Uterus (tissue), 4 donors: Measurements from ENCODE around the gene GNB5. TPM values are rescaled to one million over a fixed set of nuclear protein-coding genes. Genes with fewer than 3 reads are reported as not detected.
A peak's percentile ranks its signal among the peaks of the same experiment; 100 is the strongest.

Experiments
- DNase-seq, 2 donors: peaks; one replicate each; pipeline ENCODE4 v3.0.0-alpha.2; 2019 to 2020
- H3K27ac ChIP-seq, 2 donors: fragments of 200-600 bp; sonication (generic); 1 replicate in 1 of 2; 2 replicates in 1 of 2; pipeline ENCODE4 v1.5.1; 2016 to 2018
- H3K27me3 ChIP-seq, 2 donors: fragments of 200-600 bp; sonication (generic); one replicate each; pipeline ENCODE4 v1.5.1; 2018 to 2019; ENCODE audit warnings: control low read depth in 1 of 2
- H3K36me3 ChIP-seq, 2 donors: fragments of 200-600 bp; sonication (generic); one replicate each; pipeline ENCODE4 v1.5.1; 2019; ENCODE audit warnings: control low read depth in 1 of 2
- H3K4me1 ChIP-seq, 2 donors: fragments of 200-600 bp; sonication (generic); one replicate each; pipeline ENCODE4 v1.5.1; 2018 to 2019; ENCODE audit warnings: control low read depth in 1 of 2
- H3K4me3 ChIP-seq, 2 donors: fragments of 200-600 bp; sonication (generic); 1 replicate in 1 of 2; 2 replicates in 1 of 2; pipeline ENCODE4 v1.5.1; 2018 to 2019; ENCODE audit warnings: mild to moderate bottlenecking in 1 of 2
- H3K9me3 ChIP-seq, 2 donors: fragments of 200-600 bp; sonication (generic); one replicate each; pipeline ENCODE4 v1.5.1; 2019; ENCODE audit warnings: control low read depth in 1 of 2
- POLR2A ChIP-seq, 2 donors: fragments of 450-650 bp; IDR thresholded peaks; one replicate each; pipeline ENCODE4 v1.6.1; 2016; ENCODE audit warnings: antibody characterized with exemption in 2 of 2, mild to moderate bottlenecking in 1 of 2, moderate library complexity in 1 of 2
- intact Hi-C: fragments of 100-400 bp; cut with DNase I; formaldehyde crosslinking; loops from one replicate; pipeline ENCODE4 v1.15.1; 2023; ENCODE audit warnings: low total_unique reads
- total RNA-seq, 4 donors: library from RNA; depleted of rRNA in 3 of 4; stranded (reverse); fragments of >200 nt in 3 of 4; gene quantifications; one replicate each; pipeline versions ENCODE4 v1.1.0 to v1.2.4, GENCODE V29; 2014 to 2023
- TF ChIP-seq, protein P1 (sequence below), 4 experiments: fragments of 200-600 bp in 2 of 4; fragments of 450-650 bp in 2 of 4; sonication (generic) in 2 of 4; IDR thresholded peaks; one replicate each; pipeline ENCODE4 v1.5.1; 2016 to 2019; ENCODE audit warnings: antibody characterized with exemption in 4 of 4, mild to moderate bottlenecking in 2 of 4, moderate library complexity in 1 of 4
- donor health status: DM: yes; HTN: yes; CAD: no.

The GNB5 gene
- total RNA-seq, 4 donors from 2014 or later = 28.4 to 73.8 (median 48.8) TPM

DNA sequence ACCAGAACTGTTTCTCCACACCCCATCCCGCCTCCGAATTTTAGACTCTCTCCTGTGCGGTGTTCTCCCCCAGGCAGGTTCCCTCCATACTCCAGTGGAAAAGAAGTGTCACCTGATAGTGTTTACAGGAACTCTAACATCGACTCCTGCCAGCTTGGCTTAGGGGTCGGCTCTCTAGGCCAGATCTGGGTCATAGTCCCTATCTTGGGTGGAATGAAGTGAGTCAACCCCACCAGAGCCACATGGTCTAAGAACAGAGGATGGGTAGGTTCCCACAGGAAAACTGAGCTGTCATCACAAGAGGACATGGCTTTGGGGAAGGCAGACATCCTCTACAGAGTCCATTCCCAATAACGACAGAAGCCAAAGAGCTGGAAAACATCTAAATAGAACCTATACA, 84.6 kb downstream of the GNB5 start:
- peaks cover 0 to 5% of the 10 kb centered on the region in 2 donors for H3K4me1 ChIP-seq
- TF ChIP-seq, protein P1, sequence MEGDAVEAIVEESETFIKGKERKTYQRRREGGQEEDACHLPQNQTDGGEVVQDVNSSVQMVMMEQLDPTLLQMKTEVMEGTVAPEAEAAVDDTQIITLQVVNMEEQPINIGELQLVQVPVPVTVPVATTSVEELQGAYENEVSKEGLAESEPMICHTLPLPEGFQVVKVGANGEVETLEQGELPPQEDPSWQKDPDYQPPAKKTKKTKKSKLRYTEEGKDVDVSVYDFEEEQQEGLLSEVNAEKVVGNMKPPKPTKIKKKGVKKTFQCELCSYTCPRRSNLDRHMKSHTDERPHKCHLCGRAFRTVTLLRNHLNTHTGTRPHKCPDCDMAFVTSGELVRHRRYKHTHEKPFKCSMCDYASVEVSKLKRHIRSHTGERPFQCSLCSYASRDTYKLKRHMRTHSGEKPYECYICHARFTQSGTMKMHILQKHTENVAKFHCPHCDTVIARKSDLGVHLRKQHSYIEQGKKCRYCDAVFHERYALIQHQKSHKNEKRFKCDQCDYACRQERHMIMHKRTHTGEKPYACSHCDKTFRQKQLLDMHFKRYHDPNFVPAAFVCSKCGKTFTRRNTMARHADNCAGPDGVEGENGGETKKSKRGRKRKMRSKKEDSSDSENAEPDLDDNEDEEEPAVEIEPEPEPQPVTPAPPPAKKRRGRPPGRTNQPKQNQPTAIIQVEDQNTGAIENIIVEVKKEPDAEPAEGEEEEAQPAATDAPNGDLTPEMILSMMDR (IDR thresholded peaks at IDR 0.05) = no peak
- TF ChIP-seq POLR2A (IDR thresholded peaks at IDR 0.05) = no peak
- no peak overlapping the region for H3K4me3 ChIP-seq
- no peak overlapping the region for H3K27ac ChIP-seq
- H3K36me3 ChIP-seq = no peaks in the 10 kb centered on the region
- DNase-seq = no peak
- intact Hi-C loops = no loop called here
- H3K9me3 ChIP-seq = no peaks in the 10 kb centered on the region
- no peaks in the 10 kb centered on the region for H3K27me3 ChIP-seq

DNA sequence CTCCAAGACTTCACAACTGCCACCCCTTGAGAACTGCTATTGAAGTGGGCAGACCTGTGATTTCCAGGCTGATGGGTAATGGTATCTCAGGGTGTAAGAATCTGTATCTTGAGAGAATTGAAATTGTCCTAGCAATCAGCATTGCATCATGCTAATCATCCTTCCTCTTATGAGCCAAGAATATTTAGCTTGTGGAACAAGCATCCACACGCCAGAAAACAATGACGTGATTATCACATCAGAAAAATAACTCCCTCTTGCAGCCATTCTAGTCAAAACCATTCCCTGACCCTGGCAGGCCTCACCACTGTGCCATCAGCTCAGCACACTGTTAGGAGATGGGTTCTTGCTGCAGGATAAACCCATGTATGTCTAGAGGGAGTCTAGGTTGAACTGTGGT, 85.3 kb downstream of the GNB5 start:
- intact Hi-C loops = no loop called here
- no peak for DNase-seq

DNA sequence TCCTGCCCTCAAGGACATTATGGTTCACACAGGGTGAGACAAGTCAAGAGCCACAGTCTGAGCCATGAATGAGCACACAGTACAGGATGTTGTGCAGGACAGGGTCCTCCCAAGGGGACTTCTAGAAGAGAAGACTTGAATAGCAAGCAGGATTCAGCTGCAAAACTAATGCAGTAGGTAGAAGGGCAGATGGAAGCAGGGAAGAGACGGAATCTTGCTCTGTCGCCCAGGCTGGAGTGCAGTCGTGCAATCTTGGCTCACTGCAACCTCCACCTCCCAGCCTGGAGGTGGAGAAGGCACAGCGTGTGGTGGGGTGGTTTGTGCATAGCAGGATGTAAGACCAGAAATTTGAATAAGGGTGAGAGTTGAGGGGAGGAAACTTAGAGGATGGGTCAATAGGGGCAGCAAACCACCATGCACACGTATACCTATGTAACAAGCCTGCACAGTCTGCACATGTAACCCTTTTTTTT, 86.6 kb downstream of the GNB5 start:
- Histone ChIP-seq H3K4me3 (no peak overlapping the region), H3K27me3 (no peaks in the 10 kb centered on the region), H3K4me1 (peaks cover 0 to 10% of the 10 kb centered on the region in 2 donors), H3K27ac (no peak overlapping the region), H3K36me3 (no peaks in the 10 kb centered on the region), H3K9me3 (no peaks in the 10 kb centered on the region)
- no peak for TF ChIP-seq POLR2A (IDR thresholded peaks at IDR 0.05)
- TF ChIP-seq, protein P1 (IDR thresholded peaks at IDR 0.05) = no peak
- no peak for DNase-seq
- intact Hi-C loops = no loop called here

More for the DNA sequence above, 85.3 kb downstream of the GNB5 start:
- TF ChIP-seq POLR2A (IDR thresholded peaks at IDR 0.05) = no peak
- TF ChIP-seq, protein P1 (IDR thresholded peaks at IDR 0.05) = no peak
- Histone ChIP-seq H3K27ac (no peak overlapping the region), H3K36me3 (no peaks in the 10 kb centered on the region), H3K4me3 (no peak overlapping the region), H3K27me3 (no peaks in the 10 kb centered on the region), H3K9me3 (no peaks in the 10 kb centered on the region), H3K4me1 (peaks cover 0 to 8% of the 10 kb centered on the region in 2 donors)

DNA sequence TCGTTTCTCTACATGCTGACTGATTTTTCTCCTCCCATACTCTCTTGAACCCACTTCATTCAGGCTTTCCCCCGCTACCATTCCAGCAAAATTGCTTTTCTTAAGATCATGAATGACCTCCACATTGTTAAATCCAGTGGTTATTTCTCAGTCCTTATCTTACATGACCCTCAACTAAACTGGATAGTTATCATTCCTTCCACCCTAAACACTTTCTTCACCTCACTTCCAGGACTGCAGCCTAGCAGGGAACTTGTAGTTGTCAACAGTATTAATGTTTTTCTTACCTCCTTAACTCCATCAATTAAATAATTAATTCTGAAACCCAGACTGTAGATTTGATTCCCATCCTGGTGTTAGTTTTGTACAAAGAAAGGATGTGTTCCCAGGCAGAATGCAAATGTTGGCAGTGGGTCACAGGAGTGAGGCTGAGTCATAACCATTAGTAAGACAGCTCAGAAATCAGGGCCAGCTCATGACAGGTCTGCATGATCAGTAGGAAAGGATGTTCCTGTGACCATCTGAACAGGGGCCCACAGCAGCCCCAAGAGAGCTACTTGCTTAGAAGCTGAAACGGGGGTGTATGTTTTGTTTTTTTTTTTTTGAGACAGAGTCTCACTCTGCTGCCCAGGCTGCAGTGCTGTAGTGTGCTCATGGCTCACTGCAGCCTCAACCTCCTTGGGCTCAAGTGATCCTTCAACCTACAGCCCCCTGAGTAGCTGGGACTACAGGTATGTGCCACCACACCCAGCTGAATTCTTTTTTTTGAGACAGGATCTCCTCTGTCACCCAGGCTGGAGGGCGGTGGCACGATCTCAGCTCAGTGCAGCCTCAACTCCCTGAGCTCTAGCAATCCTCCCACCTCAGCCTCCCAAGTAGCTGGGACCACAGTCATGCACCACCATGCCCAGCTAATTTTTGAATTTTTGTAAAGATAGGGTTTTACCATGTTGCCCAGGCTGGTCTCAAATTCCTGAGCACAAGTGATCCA, 87.7 kb downstream of the GNB5 start:
- H3K27ac ChIP-seq = peak overlapping the region; percentile 60 to 71
- TF ChIP-seq, protein P1 (IDR thresholded peaks at IDR 0.05) = no peak
- TF ChIP-seq POLR2A (IDR thresholded peaks at IDR 0.05) = no peak
- H3K4me3 ChIP-seq = no peak overlapping the region
- DNase-seq = peak; percentile 81 to 93
- intact Hi-C loops = no loop called here
- no peaks in the 10 kb centered on the region for H3K27me3 ChIP-seq
- H3K9me3 ChIP-seq = no peaks in the 10 kb centered on the region
- H3K4me1 ChIP-seq = peaks cover 0 to 10% of the 10 kb centered on the region in 2 donors
- no peaks in the 10 kb centered on the region for H3K36me3 ChIP-seq

DNA sequence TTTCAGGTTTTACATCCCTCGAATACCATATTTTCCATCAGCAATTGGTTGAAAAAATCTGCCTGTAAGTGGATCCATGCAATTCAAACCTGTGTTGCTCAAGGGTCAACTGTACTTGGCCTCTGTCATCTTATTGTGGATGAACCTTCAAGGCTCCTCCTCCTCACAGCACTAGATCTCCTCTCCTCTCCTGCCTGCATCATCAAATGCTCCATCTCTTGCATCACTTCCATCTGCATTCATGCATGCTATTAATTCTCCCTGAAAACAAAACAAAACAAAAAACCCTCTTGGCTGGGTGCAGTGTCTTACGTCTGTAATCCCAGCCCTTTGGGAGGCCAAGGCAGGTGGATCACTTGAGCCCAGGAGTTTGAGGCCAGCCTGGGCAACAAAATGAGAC, 88.7 kb downstream of the GNB5 start:
- Histone ChIP-seq H3K4me1 (peaks cover 0 to 10% of the 10 kb centered on the region in 2 donors), H3K9me3 (no peaks in the 10 kb centered on the region), H3K36me3 (no peaks in the 10 kb centered on the region), H3K27me3 (no peaks in the 10 kb centered on the region), H3K4me3 (no peak overlapping the region), H3K27ac (peak overlapping the region; percentile 60 to 71)
- peak in 1 of 2 donors; percentile 40 for DNase-seq
- TF ChIP-seq, protein P1 (IDR thresholded peaks at IDR 0.05) = no peak
- TF ChIP-seq POLR2A (IDR thresholded peaks at IDR 0.05) = no peak
- intact Hi-C loops = no loop called here
